ENCODE data around the gene MB. TPM values are rescaled to one million over a fixed set of nuclear protein-coding genes. Genes with fewer than 3 reads are reported as not detected.

The MB gene
- total and polyA plus RNA-seq, 2 experiments from 2014 or later = not detected

- TF ChIP-seq CTCF (conservative IDR thresholded peaks at IDR 0.05; ENCODE audit: low read depth in 2 of 2) (no peak), EZH2phosphoT487 (IDR thresholded peaks at IDR 0.05; ENCODE audit: unreplicated experiment) (no peak), POLR2AphosphoS5 (IDR thresholded peaks at IDR 0.05; ENCODE audit: low read depth) (no peak), ETS1 (IDR thresholded peaks at IDR 0.05) (no peak), JUNB (IDR thresholded peaks at IDR 0.05; ENCODE audit: unreplicated experiment) (no peak), EZH2 (IDR thresholded peaks at IDR 0.05; ENCODE audit: low read depth, unreplicated experiment) (no peak)
Measured at GRCh38 chr22:35575116-35575748, 41.9 kb downstream of the MB start (continued).

GRCh38 chr22:35572556-35572955, 44.6 kb downstream of the MB start:
- H3K79me2 ChIP-seq (replicated peaks; ENCODE audit: insufficient read depth) = no peaks in the 10 kb centered on the region
- no peaks in the 10 kb centered on the region for H3K36me3 ChIP-seq (ENCODE audit: insufficient read depth)
- H3K4me3 ChIP-seq = no peak overlapping the region
- H3K27me3 Mint-ChIP-seq (ENCODE audit: insufficient read depth, low read depth, poor library complexity) = peaks cover 6% of the 10 kb centered on the region
- no peaks in the 10 kb centered on the region for H3K9me2 ChIP-seq (ENCODE audit: insufficient read depth)
- H3F3A ChIP-seq (replicated peaks; ENCODE audit: low read depth) = no peaks in the 10 kb centered on the region
- DNase-seq (ENCODE audit: low spot score) (no peak), ATAC-seq (no peak)
- H3K4me1 ChIP-seq (ENCODE audit: insufficient read depth) = no peaks in the 10 kb centered on the region
- no peaks in the 10 kb centered on the region for H3K9me3 Mint-ChIP-seq
- no peak overlapping the region for H3K27ac ChIP-seq (ENCODE audit: low read depth)
- H3K36me3 Mint-ChIP-seq (ENCODE audit: low read depth) = no peaks in the 10 kb centered on the region; the same call in 2 of the 3 replicates
- no peaks in the 10 kb centered on the region for H4K20me1 ChIP-seq (replicated peaks; ENCODE audit: insufficient read depth)
- no peak overlapping the region for H2AFZ ChIP-seq
- H3K27ac Mint-ChIP-seq = no peak overlapping the region
- no peak overlapping the region for H3K4me3 Mint-ChIP-seq
- no peak overlapping the region for H3K4me2 ChIP-seq
- no peaks in the 10 kb centered on the region for H3K27me3 ChIP-seq (ENCODE audit: insufficient read depth)
- no peaks in the 10 kb centered on the region for H3K4me1 Mint-ChIP-seq
- TF ChIP-seq EZH2phosphoT487 (IDR thresholded peaks at IDR 0.05; ENCODE audit: unreplicated experiment) = no peak
- TF ChIP-seq ZNF114 (CRISPR knock-in tag; IDR thresholded peaks at IDR 0.05) = no peak
- TF ChIP-seq EZH2 (IDR thresholded peaks at IDR 0.05; ENCODE audit: low read depth, unreplicated experiment) = no peak
- TF ChIP-seq ETS1 (IDR thresholded peaks at IDR 0.05) = no peak
- no peak for TF ChIP-seq POLR2AphosphoS5 (IDR thresholded peaks at IDR 0.05; ENCODE audit: low read depth)
- TF ChIP-seq REST (IDR thresholded peaks at IDR 0.05; ENCODE audit: unreplicated experiment) = no peak
- TF ChIP-seq STAT1 (IDR thresholded peaks at IDR 0.05; ENCODE audit: unreplicated experiment) = no peak
- TF ChIP-seq ZNF462 (CRISPR knock-in tag; IDR thresholded peaks at IDR 0.05) = no peak
